Cardiac fibroblast (primary cell): ENCODE results near the gene MGA.

Experiments used
- DNase-seq, 2 donors: peaks; one replicate each; pipeline versions ENCODE4 v3.0.0 to v3.0.0-alpha.2; 2010; ENCODE audit warnings: low read depth in 2 of 2
- H3K4me3 ChIP-seq, 2 donors: replicated peaks in 1 of 2; 1 replicate in 1 of 2; 2 replicates in 1 of 2; pipeline ENCODE4 v1.5.1; 2011; ENCODE audit warnings: low read depth in 2 of 2, low read length in 2 of 2, mild to moderate bottlenecking in 2 of 2, moderate library complexity in 1 of 2
- TF ChIP-seq, protein P1 (sequence below): IDR thresholded peaks from one replicate; pipeline ENCODE4 v1.5.1; 2011; ENCODE audit warnings: low read depth, mild to moderate bottlenecking, low read length, inconsistent platforms

MGA gene

DNA sequence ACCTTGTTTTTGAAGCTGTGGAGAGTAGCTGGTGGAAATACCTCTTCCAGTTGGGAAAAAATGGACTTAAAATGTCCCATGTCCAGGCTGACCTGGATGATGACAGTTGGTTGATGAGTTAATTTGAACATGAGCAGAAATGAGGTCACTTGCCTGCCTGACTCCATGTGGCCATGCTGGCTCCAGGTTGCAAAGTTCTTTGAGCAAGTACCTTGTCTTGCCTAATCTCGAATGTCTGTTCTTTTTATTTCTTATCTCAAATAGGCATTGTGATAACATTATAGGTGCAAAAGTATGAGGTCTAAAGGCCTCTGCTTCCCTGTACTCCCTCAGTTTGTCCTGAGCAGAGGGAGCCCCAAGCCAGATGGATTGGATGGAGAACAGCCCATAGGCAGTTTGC is 123.1 kb downstream of the MGA start:
- no peak for DNase-seq
- TF ChIP-seq, protein P1, sequence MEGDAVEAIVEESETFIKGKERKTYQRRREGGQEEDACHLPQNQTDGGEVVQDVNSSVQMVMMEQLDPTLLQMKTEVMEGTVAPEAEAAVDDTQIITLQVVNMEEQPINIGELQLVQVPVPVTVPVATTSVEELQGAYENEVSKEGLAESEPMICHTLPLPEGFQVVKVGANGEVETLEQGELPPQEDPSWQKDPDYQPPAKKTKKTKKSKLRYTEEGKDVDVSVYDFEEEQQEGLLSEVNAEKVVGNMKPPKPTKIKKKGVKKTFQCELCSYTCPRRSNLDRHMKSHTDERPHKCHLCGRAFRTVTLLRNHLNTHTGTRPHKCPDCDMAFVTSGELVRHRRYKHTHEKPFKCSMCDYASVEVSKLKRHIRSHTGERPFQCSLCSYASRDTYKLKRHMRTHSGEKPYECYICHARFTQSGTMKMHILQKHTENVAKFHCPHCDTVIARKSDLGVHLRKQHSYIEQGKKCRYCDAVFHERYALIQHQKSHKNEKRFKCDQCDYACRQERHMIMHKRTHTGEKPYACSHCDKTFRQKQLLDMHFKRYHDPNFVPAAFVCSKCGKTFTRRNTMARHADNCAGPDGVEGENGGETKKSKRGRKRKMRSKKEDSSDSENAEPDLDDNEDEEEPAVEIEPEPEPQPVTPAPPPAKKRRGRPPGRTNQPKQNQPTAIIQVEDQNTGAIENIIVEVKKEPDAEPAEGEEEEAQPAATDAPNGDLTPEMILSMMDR = no peak
- no peak overlapping the region for H3K4me3 ChIP-seq

DNA sequence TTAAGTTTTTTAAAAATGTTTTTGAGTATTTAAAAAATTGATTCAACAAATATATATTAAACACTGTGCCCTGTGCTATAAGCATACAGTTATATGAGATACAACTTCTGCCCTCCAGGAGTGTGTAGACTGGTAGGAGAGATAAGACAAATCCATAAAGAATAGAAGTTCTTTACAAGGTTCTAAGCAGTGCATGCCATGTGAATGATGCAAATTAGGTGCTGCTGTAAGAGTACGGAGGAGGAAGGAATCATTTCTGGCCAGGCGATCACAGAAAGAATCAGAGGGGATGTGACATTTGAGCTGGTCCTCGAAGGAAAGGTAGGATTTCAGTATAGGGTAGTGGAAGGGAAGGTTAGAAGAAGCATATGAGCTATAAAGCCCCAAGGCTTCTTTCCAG is 128.1 kb downstream of the MGA start:
- no peak for DNase-seq
- TF ChIP-seq, protein P1 = no peak
- H3K4me3 ChIP-seq = no peak overlapping the region

DNA sequence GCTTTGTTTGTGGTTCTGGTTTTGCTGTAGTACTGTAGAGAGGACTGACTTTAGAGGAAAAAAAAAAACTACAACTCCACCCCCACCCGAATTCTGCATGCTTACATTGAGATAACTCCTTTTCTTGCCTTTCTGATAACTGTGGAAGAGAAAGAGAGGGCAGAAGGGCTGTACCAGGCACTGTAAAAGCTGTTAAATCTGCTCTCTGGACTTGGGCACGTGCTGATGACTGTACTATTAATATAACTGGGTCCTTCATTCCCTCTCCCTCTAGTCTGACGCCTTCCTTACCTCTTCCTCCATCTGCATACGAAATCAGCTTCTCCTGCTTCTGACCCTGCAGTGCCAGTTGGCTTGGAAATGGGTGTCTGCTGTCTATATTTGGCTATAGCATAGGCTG is 129.0 kb downstream of the MGA start:
- no peak overlapping the region for H3K4me3 ChIP-seq
- TF ChIP-seq, protein P1 = no peak
- DNase-seq = no peak

DNA sequence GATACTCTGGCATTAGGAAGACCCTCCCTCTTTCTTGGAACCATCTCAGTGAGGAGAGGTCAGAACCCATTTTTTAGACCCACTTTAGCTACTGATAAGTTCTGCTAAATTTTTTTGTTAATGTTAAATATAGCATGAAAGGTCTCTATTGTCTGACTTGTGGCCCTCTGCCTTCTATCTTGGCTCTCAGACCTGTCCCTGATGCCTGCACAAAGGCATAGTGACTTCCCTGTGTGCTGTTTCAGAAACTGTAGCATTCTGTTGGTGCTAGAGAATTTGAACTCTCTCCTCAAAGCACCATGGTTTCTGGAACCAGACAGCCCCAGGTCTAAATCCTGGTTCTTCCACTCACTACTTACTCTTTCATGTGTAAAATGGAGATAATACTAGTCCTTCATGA is 129.5 kb downstream of the MGA start:
- no peak overlapping the region for H3K4me3 ChIP-seq
- TF ChIP-seq, protein P1 = no peak
- DNase-seq = no peak

DNA sequence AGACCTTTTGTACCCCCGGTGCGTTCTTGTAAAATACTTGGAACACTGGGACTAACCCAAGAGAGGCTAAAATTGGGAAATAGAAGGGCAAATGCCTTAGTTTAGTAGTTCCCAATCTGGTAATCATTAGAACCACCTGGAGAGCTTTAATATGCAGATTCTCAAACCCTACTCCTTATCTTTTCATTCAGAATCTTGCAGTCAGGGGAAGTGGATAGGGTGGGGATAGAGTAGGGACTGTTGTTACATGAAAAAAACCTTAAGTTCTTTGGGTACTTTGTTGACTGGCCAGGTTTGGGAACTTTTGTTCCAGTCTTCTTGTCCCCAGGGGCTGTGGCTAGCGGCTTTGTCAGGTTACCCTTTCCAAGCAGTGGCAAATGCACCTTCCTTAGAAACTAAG is 130.0 kb downstream of the MGA start:
- no peak for DNase-seq
- H3K4me3 ChIP-seq = no peak overlapping the region

DNA sequence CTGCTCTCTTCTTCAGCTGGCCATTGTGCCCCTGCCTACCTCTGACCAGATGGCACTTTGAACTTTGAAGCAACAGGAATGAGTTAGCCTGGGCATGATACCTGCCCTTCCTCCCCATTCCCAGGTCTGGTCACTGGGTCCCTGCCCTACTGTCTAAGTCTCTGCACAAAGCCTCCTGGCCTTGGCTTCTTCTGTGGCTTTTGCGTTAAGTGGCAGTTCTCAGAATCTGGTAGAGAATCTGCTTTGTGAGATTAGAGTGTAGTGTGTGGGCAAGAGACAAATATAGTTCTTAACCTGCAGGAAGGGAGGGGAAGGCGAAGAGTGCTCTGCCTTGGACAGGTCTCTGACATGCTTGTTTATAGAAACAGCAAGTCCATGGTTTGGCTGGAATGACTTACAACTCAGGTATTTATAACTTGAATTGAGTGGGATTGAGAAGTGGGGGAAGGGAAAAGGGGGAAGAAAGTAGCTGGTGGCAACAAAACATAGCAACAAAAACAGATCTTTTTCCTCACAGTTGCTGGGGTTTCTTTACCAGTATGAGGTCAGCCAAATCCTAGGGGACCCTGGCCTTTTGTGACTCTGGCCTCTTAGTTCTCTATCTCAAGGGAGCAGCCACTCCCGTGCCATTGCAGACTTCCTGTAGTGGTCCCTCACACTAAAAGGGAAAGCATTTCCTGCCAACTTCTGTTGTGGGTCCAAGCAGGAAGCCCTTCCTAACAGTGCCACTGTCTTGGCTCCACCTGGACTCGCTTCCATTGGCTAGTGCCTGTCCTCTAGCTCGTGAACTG is 130.7 kb downstream of the MGA start:
- H3K4me3 ChIP-seq = no peak overlapping the region
- TF ChIP-seq, protein P1 = no peak
- DNase-seq = peak; percentile 78 to 82

More for the DNA sequence above, 130.0 kb downstream of the MGA start:
- TF ChIP-seq, protein P1 = no peak

DNA sequence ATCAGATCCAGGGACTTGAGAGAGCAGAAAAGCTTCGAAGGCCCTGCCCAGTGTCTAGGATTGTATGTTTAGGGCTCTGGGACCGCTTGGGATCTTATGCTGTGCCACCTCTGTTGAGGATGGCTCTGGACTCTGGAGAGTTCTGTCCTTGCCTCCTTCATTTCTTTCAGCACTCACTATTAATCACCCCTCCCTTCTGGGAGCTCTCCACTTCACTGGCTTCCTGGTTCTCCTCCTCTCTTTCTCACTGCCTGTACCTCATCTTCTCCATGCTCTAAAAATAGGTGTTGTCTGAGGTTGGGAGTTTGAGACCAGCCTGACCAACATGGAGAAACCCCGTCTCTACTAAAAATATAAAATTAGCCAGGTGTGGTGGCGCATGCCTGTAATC is 131.3 kb downstream of the MGA start:
- TF ChIP-seq, protein P1 = no peak
- no peak for DNase-seq
- H3K4me3 ChIP-seq = no peak overlapping the region
